Neural progenitor cell (in vitro differentiated cells): ENCODE results near the gene ATP11A. TPM values are rescaled to one million over a fixed set of nuclear protein-coding genes. Genes with fewer than 3 reads are reported as not detected.

Experiments used
- DNase-seq: peaks from one replicate; pipeline ENCODE4 v3.0.0-alpha.2; 2016; ENCODE audit warnings: low spot score
- H2AFZ ChIP-seq: fragments of 200-600 bp; sonication (generic); replicated peaks from 2 replicates; pipeline ENCODE4 v1.6.1; 2016; ENCODE audit warnings: antibody characterized with exemption
- H3F3A ChIP-seq: fragments of 200-600 bp; sonication (generic); 2 replicates; pipeline ENCODE4 v1.6.1; 2016; ENCODE audit warnings: antibody characterized with exemption, low read depth
- H3K27ac ChIP-seq: fragments of 200-600 bp; sonication (generic); 2 replicates; pipeline ENCODE4 v1.5.1; 2016; ENCODE audit warnings: mild to moderate bottlenecking
- H3K27me3 ChIP-seq: fragments of 200-600 bp; sonication (generic); 2 replicates; pipeline ENCODE4 v1.6.1; 2016; ENCODE audit warnings: mild to moderate bottlenecking, moderate library complexity
- H3K36me3 ChIP-seq: fragments of 200-600 bp; sonication (generic); 2 replicates; pipeline ENCODE4 v1.5.1; 2016
- H3K4me1 ChIP-seq: fragments of 200-600 bp; sonication (generic); 2 replicates; pipeline ENCODE4 v1.6.1; 2016; ENCODE audit warnings: mixed run types
- H3K4me2 ChIP-seq: fragments of 200-600 bp; sonication (generic); 2 replicates; pipeline ENCODE4 v1.6.1; 2016
- H3K4me3 ChIP-seq: fragments of 200-600 bp; sonication (generic); 2 replicates; pipeline ENCODE4 v1.5.1; 2016
- H3K79me2 ChIP-seq: fragments of 200-600 bp; sonication (generic); 2 replicates; pipeline ENCODE4 v1.6.1; 2016; ENCODE audit warnings: low read depth
- H3K9ac ChIP-seq: fragments of 200-600 bp; sonication (generic); 2 replicates; pipeline ENCODE4 v1.6.1; 2016
- H3K9me3 ChIP-seq: fragments of 200-600 bp; sonication (generic); 2 replicates; pipeline ENCODE4 v1.5.1; 2016; ENCODE audit warnings: low read depth
- H4K20me1 ChIP-seq: fragments of 200-600 bp; sonication (generic); 2 replicates; pipeline ENCODE4 v1.6.1; 2016; ENCODE audit warnings: low read depth
- H3K27ac Mint-ChIP-seq: 3 replicates; pipeline ENCODE4 v1.8.0; 2021; ENCODE audit warnings: mixed read lengths
- H3K27me3 Mint-ChIP-seq: 2 replicates; pipeline ENCODE4 v1.8.0; 2022; ENCODE audit warnings: low read depth, mild to moderate bottlenecking, inconsistent platforms, moderate library complexity, mixed read lengths; ENCODE audit not compliant: insufficient read depth
- H3K36me3 Mint-ChIP-seq: 3 replicates; pipeline ENCODE4 v1.8.0; 2021; ENCODE audit warnings: mixed read lengths
- H3K4me1 Mint-ChIP-seq: 3 replicates; pipeline ENCODE4 v1.8.0; 2021; ENCODE audit warnings: mixed read lengths
- H3K4me3 Mint-ChIP-seq: 3 replicates; pipeline ENCODE4 v1.8.0; 2021; ENCODE audit warnings: mild to moderate bottlenecking, moderate library complexity, mixed read lengths
- H3K9me3 Mint-ChIP-seq: 3 replicates; pipeline ENCODE4 v1.8.0; 2020; ENCODE audit warnings: mixed read lengths
- EZH2 ChIP-seq: fragments of 200-600 bp; sonication (generic); IDR thresholded peaks from 2 replicates; pipeline ENCODE4 v1.6.1; 2017; ENCODE audit warnings: antibody characterized with exemption, mild to moderate bottlenecking, moderate library complexity
- EZH2phosphoT487 ChIP-seq: fragments of 200-600 bp; sonication (generic); IDR thresholded peaks from 2 replicates; pipeline ENCODE4 v1.6.1; 2017; ENCODE audit warnings: antibody characterized with exemption
- total RNA-seq: library from RNA; depleted of rRNA; stranded (reverse); fragments of >200 nt; gene quantifications from 2 replicates; pipeline ENCODE4 v1.2.3, GENCODE V29; 2015; ENCODE audit warnings: low replicate concordance
- TF ChIP-seq, protein P1 (sequence below): fragments of 200-600 bp; sonication (generic); IDR thresholded peaks from 2 replicates; pipeline ENCODE4 v1.5.1; 2017; ENCODE audit warnings: antibody characterized with exemption, mild to moderate bottlenecking

The ATP11A gene
- total RNA-seq, 1 donor from 2014 or later, result 12.6 TPM

DNA sequence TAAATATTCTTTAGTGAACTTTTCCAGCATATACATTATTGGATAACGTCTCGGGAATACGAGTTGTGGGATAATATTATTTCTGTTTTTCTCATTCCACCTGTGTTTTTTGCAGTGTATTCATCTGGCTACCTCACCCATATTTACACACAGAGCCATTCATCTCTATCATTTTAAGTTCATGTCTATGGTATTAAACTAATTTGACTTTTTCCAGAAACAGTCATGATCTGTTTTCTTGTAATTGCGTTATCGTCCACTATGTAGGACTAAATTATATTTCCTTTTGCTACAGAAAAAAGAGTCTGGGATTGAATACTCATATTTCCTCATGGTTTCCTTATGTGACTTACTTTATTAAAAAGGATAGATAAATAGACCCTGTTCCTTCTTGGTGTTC is 2.7 kb downstream of the ATP11A start:
- Mint-ChIP-seq H3K36me3 (peaks cover 3% of the 10 kb centered on the region), H3K27me3 (peaks cover 9% of the 10 kb centered on the region), H3K4me3 (peak overlapping the region; percentile 95), H3K4me1 (peaks cover 57% of the 10 kb centered on the region), H3K27ac (no peak overlapping the region), H3K9me3 (no peaks in the 10 kb centered on the region)
- no peaks in the 10 kb centered on the region for H3K36me3 ChIP-seq
- H3K9me3 ChIP-seq, result no peaks in the 10 kb centered on the region
- H3K27me3 ChIP-seq, result peaks cover 6% of the 10 kb centered on the region
- peaks cover 64% of the 10 kb centered on the region for H3K79me2 ChIP-seq
- H3F3A ChIP-seq, result peaks cover 49% of the 10 kb centered on the region
- H3K27ac ChIP-seq, result no peak overlapping the region
- peaks cover 40% of the 10 kb centered on the region for H3K4me1 ChIP-seq
- TF ChIP-seq, protein P1, sequence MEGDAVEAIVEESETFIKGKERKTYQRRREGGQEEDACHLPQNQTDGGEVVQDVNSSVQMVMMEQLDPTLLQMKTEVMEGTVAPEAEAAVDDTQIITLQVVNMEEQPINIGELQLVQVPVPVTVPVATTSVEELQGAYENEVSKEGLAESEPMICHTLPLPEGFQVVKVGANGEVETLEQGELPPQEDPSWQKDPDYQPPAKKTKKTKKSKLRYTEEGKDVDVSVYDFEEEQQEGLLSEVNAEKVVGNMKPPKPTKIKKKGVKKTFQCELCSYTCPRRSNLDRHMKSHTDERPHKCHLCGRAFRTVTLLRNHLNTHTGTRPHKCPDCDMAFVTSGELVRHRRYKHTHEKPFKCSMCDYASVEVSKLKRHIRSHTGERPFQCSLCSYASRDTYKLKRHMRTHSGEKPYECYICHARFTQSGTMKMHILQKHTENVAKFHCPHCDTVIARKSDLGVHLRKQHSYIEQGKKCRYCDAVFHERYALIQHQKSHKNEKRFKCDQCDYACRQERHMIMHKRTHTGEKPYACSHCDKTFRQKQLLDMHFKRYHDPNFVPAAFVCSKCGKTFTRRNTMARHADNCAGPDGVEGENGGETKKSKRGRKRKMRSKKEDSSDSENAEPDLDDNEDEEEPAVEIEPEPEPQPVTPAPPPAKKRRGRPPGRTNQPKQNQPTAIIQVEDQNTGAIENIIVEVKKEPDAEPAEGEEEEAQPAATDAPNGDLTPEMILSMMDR, result no peak
- TF ChIP-seq EZH2 (no peak), EZH2phosphoT487 (no peak)
- H4K20me1 ChIP-seq, result peaks cover 57% of the 10 kb centered on the region
- H3K4me2 ChIP-seq, result peak overlapping the region; percentile 80
- no peak for DNase-seq
- no peak overlapping the region for H3K9ac ChIP-seq
- H2AFZ ChIP-seq, result no peak overlapping the region
- peak overlapping the region; percentile 98 for H3K4me3 ChIP-seq

DNA sequence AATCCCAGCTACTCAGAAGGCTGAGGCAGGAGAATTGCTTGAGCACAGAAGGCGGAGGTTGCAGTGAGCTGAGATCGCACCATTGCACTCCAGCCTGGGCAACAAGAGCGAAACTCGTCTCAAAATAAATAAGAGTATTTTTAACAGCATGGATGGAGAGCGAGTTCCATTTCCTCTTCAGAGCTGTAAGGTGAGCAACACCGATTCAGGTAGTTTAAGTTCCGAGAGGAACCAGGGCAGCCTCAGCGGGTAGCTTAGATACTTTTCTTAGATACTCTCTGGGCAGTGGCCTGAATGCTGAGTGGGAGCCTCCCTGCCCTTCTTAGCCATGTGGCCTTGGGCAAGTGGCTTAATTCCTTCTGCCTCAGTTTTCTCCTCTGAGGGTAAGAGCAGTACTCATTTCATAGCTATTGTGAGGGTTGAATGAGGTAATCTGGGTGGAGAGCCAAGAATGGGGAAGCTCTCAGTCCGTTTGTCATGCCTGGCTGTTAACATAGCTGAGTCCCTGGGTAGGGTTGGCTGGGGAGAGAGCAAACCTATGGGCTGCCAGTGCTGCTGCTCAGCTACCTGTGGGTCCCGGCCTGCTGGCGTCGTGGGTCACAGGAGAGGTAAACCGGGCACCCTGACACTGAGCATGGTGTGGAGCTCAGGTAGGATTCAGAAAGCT is 4.1 kb downstream of the ATP11A start:
- peak overlapping the region; percentile 24 for H3K4me2 ChIP-seq
- H3K4me3 Mint-ChIP-seq, result no peak overlapping the region
- no peak overlapping the region for H2AFZ ChIP-seq
- no peaks in the 10 kb centered on the region for H3K36me3 ChIP-seq
- DNase-seq, result peak; percentile 35
- no peaks in the 10 kb centered on the region for H3K9me3 Mint-ChIP-seq
- H3K4me1 Mint-ChIP-seq, result peaks cover 57% of the 10 kb centered on the region
- H4K20me1 ChIP-seq, result peaks cover 68% of the 10 kb centered on the region
- no peak overlapping the region for H3K27ac ChIP-seq
- no peak overlapping the region for H3K9ac ChIP-seq
- H3K27me3 Mint-ChIP-seq, result peaks cover 6% of the 10 kb centered on the region
- H3K36me3 Mint-ChIP-seq, result peaks cover 3% of the 10 kb centered on the region
- peaks cover 76% of the 10 kb centered on the region for H3K79me2 ChIP-seq
- no peaks in the 10 kb centered on the region for H3K9me3 ChIP-seq
- peaks cover 36% of the 10 kb centered on the region for H3F3A ChIP-seq
- H3K27me3 ChIP-seq, result peaks cover 6% of the 10 kb centered on the region
- H3K4me1 ChIP-seq, result peaks cover 36% of the 10 kb centered on the region
- TF ChIP-seq EZH2 (no peak), EZH2phosphoT487 (no peak)
- TF ChIP-seq, protein P1, result no peak
- H3K4me3 ChIP-seq, result no peak overlapping the region
- peak overlapping the region; percentile 57 for H3K27ac Mint-ChIP-seq

DNA sequence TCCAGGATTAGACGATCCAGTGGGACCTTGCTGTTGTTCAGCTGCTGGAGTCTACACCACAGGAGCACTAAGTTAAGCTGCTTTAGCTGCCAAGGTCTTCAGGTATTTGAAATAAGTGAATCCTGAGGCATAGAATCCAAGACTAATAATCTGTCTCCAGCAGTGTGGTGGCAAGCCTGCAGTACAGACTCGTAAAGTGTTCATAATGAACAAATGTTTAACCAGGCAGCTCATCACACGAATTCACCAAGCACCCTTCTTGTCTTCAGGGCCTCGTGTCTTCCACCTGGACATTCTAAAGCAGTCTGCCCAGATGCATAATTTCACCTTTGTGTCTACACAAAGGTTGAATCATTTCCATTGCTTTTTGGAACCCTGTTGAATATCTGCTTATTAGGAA is 5.3 kb downstream of the ATP11A start:
- Histone ChIP-seq H3K36me3 (no peaks in the 10 kb centered on the region), H3K9ac (no peak overlapping the region), H3K4me3 (no peak overlapping the region), H2AFZ (no peak overlapping the region), H3K79me2 (peaks cover 88% of the 10 kb centered on the region), H3K27me3 (peaks cover 6% of the 10 kb centered on the region), H3K4me1 (peaks cover 32% of the 10 kb centered on the region), H3K9me3 (no peaks in the 10 kb centered on the region), H3K27ac (no peak overlapping the region), H4K20me1 (peaks cover 79% of the 10 kb centered on the region), H3K4me2 (no peak overlapping the region), H3F3A (peaks cover 29% of the 10 kb centered on the region)
- Mint-ChIP-seq H3K4me3 (no peak overlapping the region), H3K9me3 (no peaks in the 10 kb centered on the region), H3K27me3 (peaks cover 6% of the 10 kb centered on the region), H3K27ac (no peak overlapping the region), H3K36me3 (peaks cover 7% of the 10 kb centered on the region), H3K4me1 (peaks cover 65% of the 10 kb centered on the region)
- TF ChIP-seq EZH2phosphoT487 (no peak), EZH2 (no peak)
- TF ChIP-seq, protein P1, result no peak
- no peak for DNase-seq
